HUES48 (cell line): ENCODE results near the gene DCBLD2.

Source experiments
- H3K27ac ChIP-seq: one replicate; pipeline ENCODE4 v1.7.0; 2013; ENCODE audit warnings: low read depth, low read length, inconsistent platforms
- H3K27me3 ChIP-seq: 2 replicates; pipeline ENCODE4 v1.6.1; 2013; ENCODE audit warnings: mild to moderate bottlenecking, low read length; ENCODE audit not compliant: control insufficient read depth, insufficient read depth
- H3K36me3 ChIP-seq: 2 replicates; pipeline ENCODE4 v1.6.1; 2013; ENCODE audit warnings: low read length; ENCODE audit not compliant: control insufficient read depth, insufficient read depth
- H3K4me1 ChIP-seq: 2 replicates; pipeline ENCODE4 v1.6.1; 2013; ENCODE audit warnings: mild to moderate bottlenecking, low read length; ENCODE audit not compliant: control insufficient read depth, insufficient read depth
- H3K4me3 ChIP-seq: 2 replicates; pipeline ENCODE4 v1.5.1; 2013; ENCODE audit warnings: mild to moderate bottlenecking, low read depth, low read length
- H3K9ac ChIP-seq: 2 replicates; pipeline ENCODE4 v1.6.1; 2013; ENCODE audit warnings: mild to moderate bottlenecking, low read depth, low read length, moderate library complexity
- H3K9me3 ChIP-seq: 2 replicates; pipeline ENCODE4 v1.6.1; 2013; ENCODE audit warnings: low read length; ENCODE audit not compliant: control insufficient read depth, insufficient read depth

Gene DCBLD2

GRCh38 chr3:98901392-98902350, at the start of gene DCBLD2:
DCBLD2 (minus strand) TSS chr3:98901695; CDS start chr3:98901326, 369 bp downstream.
- Histone ChIP-seq H3K27ac (peak within 1 kb of the TSS; percentile 92), H3K36me3 (no peaks in the 10 kb centered on the region; the same call in 1 of the 2 replicates), H3K9me3 (no peaks in the 10 kb centered on the region), H3K27me3 (no peaks in the 10 kb centered on the region), H3K9ac (peak within 1 kb of the TSS; percentile 88), H3K4me1 (peaks cover 35% of the 10 kb centered on the region), H3K4me3 (peak within 1 kb of the TSS; percentile 93)

GRCh38 chr3:98945666-98946065, 44.2 kb upstream of the DCBLD2 start:
- no peak overlapping the region for H3K27ac ChIP-seq
- no peaks in the 10 kb centered on the region for H3K9me3 ChIP-seq
- no peak overlapping the region for H3K4me3 ChIP-seq

GRCh38 chr3:98945101-98945524, 43.6 kb upstream of the DCBLD2 start:
- H3K27ac ChIP-seq, result no peak overlapping the region
- no peak overlapping the region for H3K9ac ChIP-seq
- H3K4me3 ChIP-seq, result no peak overlapping the region
- no peaks in the 10 kb centered on the region for H3K27me3 ChIP-seq
- H3K4me1 ChIP-seq, result no peaks in the 10 kb centered on the region
- H3K9me3 ChIP-seq, result no peaks in the 10 kb centered on the region
- no peaks in the 10 kb centered on the region for H3K36me3 ChIP-seq

More at GRCh38 chr3:98945666-98946065, 44.2 kb upstream of the DCBLD2 start:
- no peaks in the 10 kb centered on the region for H3K27me3 ChIP-seq
- H3K4me1 ChIP-seq, result no peaks in the 10 kb centered on the region
- H3K36me3 ChIP-seq, result no peaks in the 10 kb centered on the region
- no peak overlapping the region for H3K9ac ChIP-seq

- no peaks in the 10 kb centered on the region for H3K4me1 ChIP-seq
- peaks cover 11% of the 10 kb centered on the region; the same call in 1 of the 2 replicates for H3K9me3 ChIP-seq
- H3K9ac ChIP-seq, result no peak overlapping the region
- H3K27me3 ChIP-seq, result no peaks in the 10 kb centered on the region
- no peak overlapping the region for H3K27ac ChIP-seq
- H3K36me3 ChIP-seq, result no peaks in the 10 kb centered on the region
- H3K4me3 ChIP-seq, result no peak overlapping the region
Observed at GRCh38 chr3:98930413-98930812, 28.9 kb upstream of the DCBLD2 start.

GRCh38 chr3:98921957-98922356, 20.5 kb upstream of the DCBLD2 start:
- H3K27me3 ChIP-seq, result no peaks in the 10 kb centered on the region

GRCh38 chr3:98920166-98920565, 18.7 kb upstream of the DCBLD2 start:
- no peaks in the 10 kb centered on the region for H3K9me3 ChIP-seq
- no peak overlapping the region for H3K9ac ChIP-seq
- no peak overlapping the region for H3K27ac ChIP-seq
- H3K27me3 ChIP-seq, result no peaks in the 10 kb centered on the region
- no peak overlapping the region for H3K4me3 ChIP-seq
- H3K36me3 ChIP-seq, result no peaks in the 10 kb centered on the region
- no peaks in the 10 kb centered on the region for H3K4me1 ChIP-seq

More at GRCh38 chr3:98921957-98922356, 20.5 kb upstream of the DCBLD2 start:
- H3K4me3 ChIP-seq, result no peak overlapping the region
- no peak overlapping the region for H3K27ac ChIP-seq
- H3K4me1 ChIP-seq, result no peaks in the 10 kb centered on the region
- H3K9ac ChIP-seq, result no peak overlapping the region
- H3K36me3 ChIP-seq, result no peaks in the 10 kb centered on the region
- no peaks in the 10 kb centered on the region for H3K9me3 ChIP-seq

GRCh38 chr3:98918586-98918985, 17.1 kb upstream of the DCBLD2 start:
- H3K36me3 ChIP-seq, result no peaks in the 10 kb centered on the region
- H3K4me1 ChIP-seq, result no peaks in the 10 kb centered on the region
- H3K27ac ChIP-seq, result no peak overlapping the region
- H3K9ac ChIP-seq, result no peak overlapping the region
- H3K27me3 ChIP-seq, result no peaks in the 10 kb centered on the region
- H3K9me3 ChIP-seq, result no peaks in the 10 kb centered on the region
- H3K4me3 ChIP-seq, result no peak overlapping the region

- no peak overlapping the region for H3K4me3 ChIP-seq
- no peaks in the 10 kb centered on the region for H3K4me1 ChIP-seq
- H3K27ac ChIP-seq, result no peak overlapping the region
- no peaks in the 10 kb centered on the region for H3K27me3 ChIP-seq
- no peaks in the 10 kb centered on the region for H3K9me3 ChIP-seq
- no peaks in the 10 kb centered on the region for H3K36me3 ChIP-seq
- H3K9ac ChIP-seq, result no peak overlapping the region
Observed at GRCh38 chr3:98917608-98918007, 16.1 kb upstream of the DCBLD2 start.

- Histone ChIP-seq H3K27ac (no peak overlapping the region), H3K4me3 (no peak overlapping the region), H3K36me3 (no peaks in the 10 kb centered on the region), H3K4me1 (no peaks in the 10 kb centered on the region), H3K9me3 (no peaks in the 10 kb centered on the region), H3K9ac (no peak overlapping the region), H3K27me3 (no peaks in the 10 kb centered on the region)
Observed at GRCh38 chr3:98914210-98915080, 12.9 kb upstream of the DCBLD2 start.

- H3K36me3 ChIP-seq, result no peaks in the 10 kb centered on the region
- H3K4me3 ChIP-seq, result no peak overlapping the region
- H3K4me1 ChIP-seq, result no peaks in the 10 kb centered on the region
- H3K27ac ChIP-seq, result no peak overlapping the region
- no peak overlapping the region for H3K9ac ChIP-seq
- no peaks in the 10 kb centered on the region for H3K27me3 ChIP-seq
- no peaks in the 10 kb centered on the region; the same call in 1 of the 2 replicates for H3K9me3 ChIP-seq
Observed at GRCh38 chr3:98912448-98912847, 11.0 kb upstream of the DCBLD2 start.
